ENCODE measurements around the gene MRM2.

The MRM2 gene

DNA sequence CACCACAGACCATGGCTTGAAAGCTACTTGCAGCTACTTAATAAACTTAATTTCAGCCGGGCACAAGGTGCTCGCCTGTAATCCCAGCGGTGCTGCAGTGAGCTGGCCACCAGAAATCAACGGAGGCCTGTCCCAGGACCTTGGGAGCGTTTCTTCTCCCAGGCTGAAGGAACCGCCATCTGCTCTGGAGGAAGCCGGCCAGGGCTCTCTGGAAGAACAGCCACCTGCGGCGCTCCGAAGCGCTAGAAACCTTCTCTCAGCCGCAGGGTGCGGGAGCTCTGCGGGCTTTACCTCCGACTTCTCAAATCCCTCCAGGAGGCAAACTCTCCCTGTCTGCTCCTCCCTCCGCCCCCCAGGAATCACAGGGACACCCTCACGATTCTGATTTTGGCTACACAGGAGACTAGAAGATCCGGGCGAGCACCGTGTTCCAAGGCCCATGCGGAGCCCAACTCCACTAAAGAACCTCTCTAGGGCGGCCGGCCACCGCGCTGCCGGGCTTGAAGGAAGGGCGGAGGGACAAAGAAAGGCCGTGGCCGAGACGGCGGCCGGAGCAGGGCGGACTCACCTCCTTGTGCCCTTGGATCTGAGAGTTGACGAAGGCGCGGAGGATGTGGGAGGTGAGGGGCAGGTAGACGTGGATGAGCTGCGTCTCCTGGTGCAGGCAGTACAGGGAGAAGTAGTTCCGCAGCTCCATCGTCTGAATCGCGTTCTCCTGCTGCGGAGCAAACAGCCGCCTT is 14.5 kb upstream of the MRM2 start:
- ATAC-seq (no peak), DNase-seq (ENCODE audit: low spot score in 2 of 2) (no peak)
- H3K4me3 Mint-ChIP-seq, result no peak overlapping the region
- peaks cover 43% of the 10 kb centered on the region for H3K36me3 Mint-ChIP-seq
- H3K9me3 Mint-ChIP-seq, result no peaks in the 10 kb centered on the region
- peaks cover 40% of the 10 kb centered on the region for H3K4me1 Mint-ChIP-seq
- H3K27ac Mint-ChIP-seq, result no peak overlapping the region

- H3K4me3 Mint-ChIP-seq, result no peak overlapping the region
- peak overlapping the region; percentile 54 for H3K27ac Mint-ChIP-seq
- peaks cover 37% of the 10 kb centered on the region for H3K4me1 Mint-ChIP-seq
- ATAC-seq (peak; percentile 40), DNase-seq (ENCODE audit: low spot score in 2 of 2) (peak in 1 of 2 donors; percentile 50)
- no peaks in the 10 kb centered on the region for H3K9me3 Mint-ChIP-seq
- peaks cover 52% of the 10 kb centered on the region for H3K36me3 Mint-ChIP-seq
These were observed 13.4 kb upstream of the MRM2 start for GRCh38 chr7:2255145-2256139.

GRCh38 chr7:2254429-2255144 is 12.6 kb upstream of the MRM2 start:
- ATAC-seq (no peak), DNase-seq (ENCODE audit: low spot score in 2 of 2) (no peak)
- Mint-ChIP-seq H3K9me3 (no peaks in the 10 kb centered on the region), H3K4me3 (no peak overlapping the region), H3K4me1 (peaks cover 37% of the 10 kb centered on the region), H3K27ac (peak overlapping the region; percentile 45), H3K36me3 (peaks cover 53% of the 10 kb centered on the region)

DNA sequence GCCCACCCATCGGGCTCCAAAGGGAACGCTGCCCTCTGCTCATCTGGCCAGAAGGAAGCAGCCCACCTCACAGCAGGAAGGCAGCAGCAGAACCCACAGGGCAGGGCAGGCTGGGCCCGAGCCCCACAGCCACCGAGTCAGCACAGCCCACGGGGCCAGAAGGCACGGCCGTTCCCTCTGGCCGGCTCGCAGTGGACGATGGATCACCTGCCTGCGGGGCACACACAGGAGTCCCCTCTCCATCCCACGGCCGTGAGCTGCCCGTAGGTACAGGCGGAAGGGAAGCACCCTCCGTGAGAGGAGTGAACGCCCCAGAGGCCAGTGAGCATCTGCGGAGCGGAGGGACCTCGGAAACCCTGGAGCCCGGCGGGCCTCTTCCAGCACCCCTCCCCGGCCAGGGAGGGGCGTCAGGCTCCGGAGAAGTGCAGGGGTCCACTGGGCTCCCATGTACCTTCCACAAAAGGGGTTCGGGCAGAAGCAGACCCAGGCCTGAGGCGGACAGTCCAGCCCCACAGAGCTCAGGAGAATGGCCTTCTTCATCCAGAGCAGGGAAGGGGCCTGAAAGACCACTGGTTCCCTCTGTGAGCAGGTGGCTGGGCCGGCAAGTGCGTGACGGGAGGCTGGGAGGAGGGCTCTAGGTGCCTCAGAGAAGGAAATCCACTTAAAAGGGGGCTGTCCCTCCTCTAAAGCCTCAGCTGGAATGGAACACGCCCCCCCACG is 11.7 kb upstream of the MRM2 start:
- Mint-ChIP-seq H3K36me3 (peaks cover 46% of the 10 kb centered on the region), H3K27ac (no peak overlapping the region), H3K4me1 (peaks cover 37% of the 10 kb centered on the region), H3K4me3 (no peak overlapping the region), H3K9me3 (no peaks in the 10 kb centered on the region)
- ATAC-seq (no peak), DNase-seq (ENCODE audit: low spot score in 2 of 2) (no peak)

- Mint-ChIP-seq H3K36me3 (peaks cover 49% of the 10 kb centered on the region), H3K4me1 (peaks cover 41% of the 10 kb centered on the region), H3K4me3 (no peak overlapping the region), H3K9me3 (no peaks in the 10 kb centered on the region), H3K27ac (peak overlapping the region; percentile 65)
- no peak for DNase-seq (ENCODE audit: low spot score in 2 of 2)
- no peak for ATAC-seq
These were observed 11.0 kb upstream of the MRM2 start for GRCh38 chr7:2253021-2253420.

DNA sequence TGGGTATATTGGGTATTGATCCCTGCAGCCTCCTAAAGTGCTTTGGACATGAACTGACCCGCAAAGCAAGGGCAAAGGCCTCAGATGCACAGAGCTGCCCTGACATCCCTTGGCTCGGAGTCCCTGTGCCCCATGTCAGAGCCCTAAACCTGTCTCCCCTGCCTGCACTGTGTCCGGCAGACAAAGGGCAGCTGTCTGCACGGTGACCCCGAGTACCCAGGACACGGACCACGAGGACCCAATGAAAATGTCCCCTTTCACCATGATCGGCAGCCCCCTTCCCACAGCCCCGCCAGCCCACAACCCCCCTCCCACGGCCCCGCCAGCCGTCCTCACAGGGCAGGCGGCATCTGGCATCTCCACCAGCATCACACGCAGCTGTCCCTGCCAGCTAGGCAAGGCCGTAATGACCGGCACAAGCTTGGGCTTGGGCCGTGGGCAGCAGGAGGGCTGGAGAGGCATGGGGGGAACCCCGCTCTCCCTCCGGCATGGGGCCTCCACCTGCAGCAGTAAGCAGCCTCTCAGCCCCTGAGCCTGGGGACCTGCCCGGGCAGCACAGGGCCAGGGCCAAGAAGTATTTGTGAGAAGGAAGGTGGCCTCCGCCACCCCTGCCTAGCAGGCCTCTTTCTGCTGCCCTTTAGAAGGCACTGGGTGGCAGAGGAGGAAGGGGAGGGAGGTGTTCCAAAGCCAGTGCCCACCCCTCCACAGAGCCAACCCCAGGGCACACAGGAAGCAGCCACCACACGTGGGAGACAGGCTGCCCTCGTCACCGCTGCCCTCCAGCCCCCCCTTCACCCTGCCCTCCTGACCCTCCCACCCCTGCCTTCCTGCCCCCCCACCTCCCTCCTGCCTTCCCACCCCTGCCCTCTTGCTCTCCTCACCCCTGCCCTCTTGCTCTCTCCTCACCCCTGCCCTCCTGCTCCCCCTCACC is 10.1 kb upstream of the MRM2 start:
- Mint-ChIP-seq H3K27ac (no peak overlapping the region), H3K36me3 (peaks cover 53% of the 10 kb centered on the region), H3K4me3 (no peak overlapping the region), H3K4me1 (peaks cover 43% of the 10 kb centered on the region), H3K9me3 (no peaks in the 10 kb centered on the region)
- DNase-seq (ENCODE audit: low spot score in 2 of 2) (no peak), ATAC-seq (peak; percentile 41)

GRCh38 chr7:2251381-2251780 is 9.4 kb upstream of the MRM2 start:
- DNase-seq (ENCODE audit: low spot score in 2 of 2) (no peak), ATAC-seq (no peak)
- Mint-ChIP-seq H3K4me3 (no peak overlapping the region), H3K4me1 (peaks cover 39% of the 10 kb centered on the region), H3K27ac (no peak overlapping the region), H3K9me3 (no peaks in the 10 kb centered on the region), H3K36me3 (peaks cover 53% of the 10 kb centered on the region)

DNA sequence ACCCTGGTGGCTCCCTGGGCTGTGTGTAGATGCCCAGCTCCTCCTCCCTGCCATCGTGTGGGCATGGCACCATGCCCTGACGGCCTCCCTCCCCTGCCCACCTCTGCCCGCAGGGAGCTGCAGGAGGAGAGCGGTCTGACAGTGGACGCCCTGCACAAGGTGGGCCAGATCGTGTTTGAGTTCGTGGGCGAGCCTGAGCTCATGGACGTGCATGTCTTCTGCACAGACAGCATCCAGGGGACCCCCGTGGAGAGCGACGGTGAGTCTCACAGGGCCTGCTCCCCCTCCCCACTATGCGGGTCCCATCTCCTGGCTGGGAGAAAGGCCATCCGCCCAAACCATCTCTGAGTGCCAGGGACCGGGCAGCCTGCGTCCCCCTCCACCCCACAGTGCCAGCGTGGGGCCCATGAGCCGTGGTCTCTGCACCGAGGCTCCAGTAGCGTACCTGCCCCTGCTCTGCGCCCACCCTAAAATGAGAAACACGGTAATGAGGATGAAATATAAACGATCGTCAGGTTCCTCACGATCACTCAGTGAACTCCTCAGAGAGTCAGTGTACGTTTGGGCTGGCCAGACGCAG is 7.8 kb upstream of the MRM2 start:
- peaks cover 46% of the 10 kb centered on the region for H3K36me3 Mint-ChIP-seq
- H3K4me1 Mint-ChIP-seq, result peaks cover 37% of the 10 kb centered on the region
- H3K27ac Mint-ChIP-seq, result no peak overlapping the region
- H3K9me3 Mint-ChIP-seq, result no peaks in the 10 kb centered on the region
- no peak for ATAC-seq
- DNase-seq (ENCODE audit: low spot score in 2 of 2), result no peak
- no peak overlapping the region for H3K4me3 Mint-ChIP-seq

DNA sequence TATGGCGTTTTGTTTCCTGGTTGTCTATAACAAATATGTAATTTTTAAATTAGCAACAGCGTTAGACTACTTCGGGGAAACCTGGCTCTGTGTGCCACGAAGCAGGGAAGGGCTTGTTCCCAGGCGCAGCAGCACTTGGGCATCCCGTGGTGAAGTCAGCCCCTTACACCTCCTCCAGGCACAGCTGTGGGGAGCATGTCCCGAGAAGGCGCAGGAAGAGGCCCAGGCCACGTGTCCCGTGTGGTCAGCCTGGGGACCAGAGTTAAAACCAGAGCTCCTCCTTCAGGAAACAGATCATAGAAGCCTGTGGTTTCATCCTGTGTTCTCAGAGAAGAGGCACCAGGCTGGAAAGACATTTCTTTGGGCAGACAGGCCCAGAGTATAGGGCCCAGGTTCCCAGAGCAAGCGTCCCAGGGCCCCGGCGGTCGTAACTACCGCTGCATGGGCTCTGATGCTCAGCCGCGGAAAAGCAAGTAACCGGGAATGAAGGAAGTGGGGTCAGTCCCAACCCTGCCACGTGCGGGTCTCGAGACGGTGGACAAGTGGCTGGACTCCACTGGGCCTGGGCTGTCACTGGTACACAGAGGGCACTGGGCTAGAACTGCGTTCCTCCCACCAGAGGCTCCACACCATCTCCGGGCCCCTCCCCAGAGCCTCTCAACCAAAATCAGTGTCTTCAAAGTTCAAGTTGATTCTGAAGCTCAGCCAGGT is 7.1 kb upstream of the MRM2 start:
- Mint-ChIP-seq H3K9me3 (no peaks in the 10 kb centered on the region), H3K4me1 (peaks cover 37% of the 10 kb centered on the region), H3K4me3 (peak overlapping the region; percentile 53), H3K27ac (peak overlapping the region; percentile 70), H3K36me3 (peaks cover 39% of the 10 kb centered on the region)
- DNase-seq (ENCODE audit: low spot score in 2 of 2), result peak in 1 of 2 donors; percentile 51
- peak; percentile 58 for ATAC-seq

- ATAC-seq (peak; percentile 41), DNase-seq (ENCODE audit: low spot score in 2 of 2) (peak in 1 of 2 donors; percentile 64)
- Mint-ChIP-seq H3K9me3 (no peaks in the 10 kb centered on the region), H3K4me1 (peaks cover 38% of the 10 kb centered on the region), H3K27ac (peak overlapping the region; percentile 67), H3K36me3 (peaks cover 31% of the 10 kb centered on the region), H3K4me3 (no peak overlapping the region)
These were observed 5.4 kb upstream of the MRM2 start for GRCh38 chr7:2247141-2247995.

DNA sequence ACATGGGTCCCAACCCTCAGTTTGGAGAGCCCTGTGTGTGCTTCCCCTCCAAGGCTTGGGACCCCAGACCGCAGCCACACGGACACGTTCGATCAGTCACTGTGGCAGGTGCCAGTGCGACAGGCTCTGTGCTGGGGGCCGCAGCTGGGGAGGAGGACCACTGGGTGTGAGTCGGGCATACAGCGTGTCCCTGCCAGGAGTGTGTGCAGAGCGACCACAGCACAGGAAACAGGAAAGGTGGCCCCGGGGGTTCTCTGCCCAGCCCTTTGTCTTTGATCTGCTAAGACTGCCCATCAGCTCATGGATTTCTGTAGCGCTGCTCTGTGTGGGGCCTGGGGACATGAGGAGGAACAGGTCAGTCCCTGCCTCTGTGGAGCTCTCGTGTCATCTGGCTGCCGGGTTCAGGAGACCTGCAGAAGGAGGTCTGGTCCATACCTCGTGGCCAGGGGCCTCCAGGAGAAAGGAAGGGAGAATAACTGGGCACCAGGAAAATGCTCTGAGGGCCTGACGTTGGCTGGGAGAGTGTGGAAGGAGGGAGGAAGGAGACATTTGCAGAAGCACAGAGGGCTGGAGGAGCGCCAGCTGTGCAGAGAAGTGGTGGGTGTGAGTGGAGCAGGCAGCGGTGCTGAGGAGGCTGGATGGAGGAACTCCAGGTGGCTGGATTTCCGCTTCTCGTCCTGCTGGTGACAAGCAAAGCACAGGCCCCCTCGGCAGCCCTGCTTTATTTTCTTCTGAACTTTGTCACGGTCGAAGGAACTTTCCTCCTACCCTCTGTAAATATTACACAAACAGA is 4.1 kb upstream of the MRM2 start:
- Mint-ChIP-seq H3K4me1 (peaks cover 38% of the 10 kb centered on the region), H3K36me3 (peaks cover 34% of the 10 kb centered on the region), H3K9me3 (no peaks in the 10 kb centered on the region), H3K27ac (peak overlapping the region; percentile 74), H3K4me3 (no peak overlapping the region)
- ATAC-seq (no peak), DNase-seq (ENCODE audit: low spot score in 2 of 2) (no peak)
